GM21825 (cell line): ENCODE data around the gene PTPA.
"Not testable (repeated sequence)": the region's sequence is repeated elsewhere in the genome, so short reads cannot be mapped to it uniquely, and the experiment has no call there.

ENCODE experiments used
- ATAC-seq: cut with Tn5 transposase; IDR thresholded peaks from one replicate; pipeline ENCODE4 v1.9.1; 2021; ENCODE audit warnings: mild to moderate bottlenecking, moderate library complexity; ENCODE audit not compliant: unreplicated experiment

The PTPA gene

DNA sequence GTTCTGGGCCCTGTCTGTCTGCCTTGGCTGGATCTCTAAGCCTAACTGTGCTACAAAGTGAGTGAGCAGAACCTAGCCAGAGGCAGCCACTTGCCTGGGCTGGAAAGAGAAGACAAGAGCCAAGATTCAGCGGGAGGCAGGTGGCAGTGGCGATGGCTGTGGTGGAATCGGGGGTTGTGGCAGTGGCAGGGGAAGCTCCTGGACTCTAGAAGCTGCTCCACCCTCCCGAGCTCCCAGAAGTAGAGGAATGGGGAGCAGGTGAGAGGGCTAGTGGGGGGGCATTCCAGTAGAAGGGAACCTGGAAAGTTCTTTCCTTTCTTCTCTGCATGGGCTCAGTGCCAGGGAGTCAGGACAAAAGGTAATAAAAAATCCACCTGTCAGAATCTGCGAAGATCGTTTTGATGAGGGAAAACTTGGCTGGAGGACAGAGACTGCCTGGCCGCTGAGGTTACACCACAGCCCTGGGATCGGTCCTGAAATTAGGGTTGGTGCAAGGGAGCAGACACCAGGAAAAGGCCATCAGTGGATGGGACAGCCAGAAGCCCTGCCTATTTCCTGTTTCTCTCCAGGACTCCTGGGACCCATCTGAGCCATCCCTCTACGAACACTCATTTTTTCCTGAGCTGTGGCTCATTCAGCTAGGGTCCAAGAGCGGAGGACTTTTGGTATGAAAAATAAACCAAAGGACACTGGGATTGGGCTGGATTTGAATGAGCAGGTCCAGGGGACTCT lies 2.2 kb upstream of the PTPA start:
- no peak for ATAC-seq

DNA sequence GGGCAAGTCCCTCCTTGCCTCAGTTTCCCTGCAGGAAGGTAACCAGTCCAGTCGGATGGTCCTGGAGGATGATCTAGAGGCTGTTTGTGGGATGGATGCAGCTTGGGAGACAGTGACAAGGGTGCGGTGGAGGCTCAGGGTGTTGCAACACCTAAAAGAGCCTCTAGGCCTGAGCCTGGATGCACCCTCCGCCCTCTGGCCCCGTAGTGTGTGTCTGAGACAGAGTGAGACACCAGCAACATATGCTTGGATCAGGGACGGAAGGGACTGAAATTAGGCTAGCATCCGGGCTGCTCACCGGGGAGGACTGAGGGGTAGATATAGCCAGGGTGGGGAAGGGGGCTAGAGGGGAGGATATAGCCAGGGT lies 1.7 kb upstream of the PTPA start:
- ATAC-seq, result no peak

DNA sequence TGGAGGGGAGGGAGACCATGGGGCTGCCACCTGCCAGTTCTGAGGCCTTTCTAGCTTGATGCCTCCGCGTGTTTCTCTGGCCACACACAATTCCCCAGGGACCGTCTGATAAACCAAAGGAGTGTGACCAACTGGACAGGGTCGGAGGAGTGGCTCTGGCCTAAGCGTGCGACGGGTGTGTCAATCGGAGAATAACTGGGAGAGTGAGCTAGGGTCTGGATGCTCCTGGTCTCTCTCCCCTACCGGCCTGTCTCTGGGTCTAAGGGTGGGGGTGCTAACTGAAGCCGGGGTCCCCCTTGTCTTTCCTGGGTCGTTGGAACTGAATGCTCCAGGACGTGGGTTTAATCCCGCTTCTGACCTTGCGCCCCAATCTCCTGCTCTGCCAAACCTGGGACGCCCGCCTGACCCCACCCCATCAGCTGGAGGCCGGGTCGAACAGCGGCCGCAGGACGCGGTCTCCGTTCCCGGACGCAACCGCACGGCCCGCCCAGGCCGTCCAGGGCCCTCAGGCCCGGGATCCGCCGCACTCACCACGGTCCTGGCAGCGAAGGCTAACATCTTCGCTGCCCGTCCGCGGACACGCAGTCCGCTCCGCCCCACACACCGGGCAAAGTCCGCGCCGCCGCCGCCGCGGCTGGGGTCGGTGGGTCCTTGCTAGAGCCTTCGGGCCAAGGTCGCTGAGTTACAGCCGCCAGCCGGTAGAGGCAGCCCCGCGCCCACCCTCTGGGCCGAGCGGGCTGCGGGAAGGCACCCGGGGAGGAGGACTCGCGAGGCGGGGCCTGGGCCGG lies 1.1 kb upstream of the PTPA start:
- no peak for ATAC-seq

DNA sequence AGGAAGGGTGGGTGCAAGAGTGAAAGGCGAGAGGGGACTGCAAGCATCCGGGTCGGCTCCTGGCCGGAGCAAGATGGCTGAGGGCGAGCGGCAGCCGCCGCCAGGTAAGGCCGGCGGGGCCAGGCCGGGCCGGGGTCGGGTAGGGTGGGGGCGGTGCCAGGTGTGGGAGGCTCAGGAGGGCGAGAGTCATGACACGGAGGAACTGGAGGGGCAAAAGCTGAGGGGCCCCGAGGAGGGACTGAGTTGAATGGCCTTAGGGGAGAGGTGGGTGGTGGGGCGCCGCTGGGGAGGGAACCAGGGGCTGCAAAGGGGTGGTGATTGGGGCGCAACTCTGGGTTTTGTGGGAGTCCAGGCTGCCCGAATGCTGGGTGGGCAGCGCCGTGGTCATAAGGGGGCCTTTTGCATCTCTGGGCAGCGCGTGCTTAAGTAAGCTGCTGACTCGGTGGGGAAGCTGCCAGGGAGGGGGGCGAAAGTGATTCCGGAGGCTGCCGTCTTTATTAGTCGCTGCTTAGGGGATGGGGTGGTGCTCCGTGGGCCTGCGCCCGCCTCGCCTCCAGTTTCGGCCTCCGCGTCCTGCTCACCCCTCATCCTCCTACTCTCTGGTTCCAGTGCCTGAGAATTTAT lies 425 bp downstream of the PTPA start:
- peak; percentile 3 for ATAC-seq

DNA sequence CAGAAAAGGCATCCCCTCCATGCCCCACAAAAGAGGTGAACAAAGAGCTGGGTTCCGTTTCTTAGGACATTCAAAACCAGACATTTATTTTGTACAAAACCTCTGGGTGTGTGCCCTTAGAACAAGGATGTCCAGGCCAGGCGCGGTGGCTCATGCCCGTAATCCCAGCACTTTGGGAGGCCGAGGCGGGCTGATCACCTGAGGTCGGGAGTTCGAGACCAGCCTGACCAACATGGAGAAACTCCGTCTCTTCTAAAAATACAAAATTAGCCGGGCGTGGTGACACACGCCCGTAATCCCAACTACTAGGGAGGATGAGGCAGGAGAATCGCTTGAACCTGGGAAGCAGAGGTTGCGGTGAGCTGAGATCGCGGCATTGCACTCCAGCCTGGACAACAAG lies 1.3 kb downstream of the PTPA start:
- ATAC-seq, result not testable (repeated sequence)

DNA sequence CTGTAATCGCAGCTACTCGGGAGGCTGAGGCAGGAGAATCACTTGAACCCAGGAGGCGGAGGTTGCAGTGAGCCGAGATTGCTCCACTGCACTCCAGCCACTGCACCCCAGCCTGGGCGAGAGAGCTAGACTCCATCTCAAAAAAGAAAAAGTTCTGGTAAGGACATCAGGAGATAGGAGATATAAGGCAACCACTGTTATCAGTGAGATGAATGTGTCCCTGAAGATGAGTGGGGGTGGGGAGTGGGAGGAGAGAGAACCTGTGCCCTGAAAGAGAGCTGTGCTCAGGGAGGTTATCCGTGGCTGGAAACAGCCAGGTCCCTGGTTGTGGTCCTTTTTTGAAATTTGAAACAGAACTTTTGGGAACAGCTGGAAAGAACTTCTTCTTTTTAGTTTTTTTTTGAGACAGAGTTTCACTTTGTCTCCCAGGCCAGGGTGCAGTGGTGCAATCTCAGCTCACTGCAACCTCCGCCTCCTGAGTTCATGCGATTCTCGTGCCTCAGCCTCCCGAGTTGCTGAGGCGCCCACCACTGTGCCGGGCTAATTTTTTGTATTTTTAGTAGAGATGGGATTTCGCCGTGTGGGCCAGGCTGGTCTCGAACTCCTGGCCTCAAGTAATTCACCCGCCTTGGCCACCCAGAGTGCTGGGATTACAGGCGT lies 2.6 kb downstream of the PTPA start:
- ATAC-seq, result no peak

DNA sequence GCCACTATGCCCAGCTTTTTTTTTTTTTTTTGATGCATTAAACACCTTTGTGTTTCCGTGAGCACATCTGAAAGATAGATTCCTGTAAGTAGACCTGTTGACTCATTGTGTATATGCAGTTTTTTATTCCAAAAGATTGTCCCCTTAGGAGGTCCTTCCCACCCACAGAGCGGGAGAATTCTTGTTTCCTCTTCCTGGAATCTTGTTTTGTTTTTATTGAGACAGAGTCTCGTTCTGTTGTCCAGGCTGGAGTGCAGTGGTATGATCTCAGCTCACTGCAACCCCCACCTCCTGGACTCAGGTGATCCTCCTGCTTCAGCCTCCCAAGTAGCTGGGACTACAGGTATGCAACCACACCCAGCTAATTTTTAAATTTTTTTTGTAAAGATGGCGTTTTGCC lies 7.6 kb downstream of the PTPA start:
- ATAC-seq, result no peak

DNA sequence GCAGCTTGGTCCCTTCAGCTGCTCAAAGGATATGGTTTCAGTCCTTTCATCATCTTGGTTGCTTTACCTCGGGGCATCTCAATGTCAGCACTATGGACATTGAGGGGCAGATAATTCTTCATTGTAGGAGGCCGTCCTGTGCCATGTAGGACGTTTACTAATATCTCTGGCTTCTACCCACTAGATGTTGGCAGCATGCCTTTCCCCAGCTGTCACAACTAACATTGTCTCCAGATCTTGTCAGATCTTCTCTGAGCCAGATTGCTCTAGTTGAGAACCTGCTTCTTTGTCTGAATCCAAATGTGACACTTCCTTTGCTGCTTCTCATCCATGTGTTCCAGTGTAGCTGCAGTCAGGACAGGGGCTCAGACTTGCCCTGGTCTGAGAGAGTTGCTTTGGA lies 10.3 kb downstream of the PTPA start:
- ATAC-seq, result no peak

DNA sequence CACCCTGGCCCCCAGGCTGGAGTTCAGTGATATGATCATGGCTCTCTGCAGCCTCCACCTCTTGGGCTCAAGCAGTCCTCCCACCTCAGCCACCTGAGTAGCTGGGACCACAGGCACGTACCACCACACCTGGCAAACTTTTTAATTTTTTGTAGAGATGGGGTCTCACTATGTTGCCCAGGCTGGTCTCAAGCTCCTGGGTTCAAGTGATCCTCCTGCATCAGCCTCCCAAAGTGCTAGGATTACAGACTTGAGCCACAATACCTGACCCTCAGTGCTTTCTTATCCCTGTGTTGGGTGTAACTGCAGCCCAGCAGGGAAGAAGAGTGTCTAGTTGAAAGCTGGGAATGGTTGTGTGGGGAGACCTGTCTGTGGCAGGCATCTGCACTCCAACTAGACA lies 10.9 kb downstream of the PTPA start:
- no peak for ATAC-seq

DNA sequence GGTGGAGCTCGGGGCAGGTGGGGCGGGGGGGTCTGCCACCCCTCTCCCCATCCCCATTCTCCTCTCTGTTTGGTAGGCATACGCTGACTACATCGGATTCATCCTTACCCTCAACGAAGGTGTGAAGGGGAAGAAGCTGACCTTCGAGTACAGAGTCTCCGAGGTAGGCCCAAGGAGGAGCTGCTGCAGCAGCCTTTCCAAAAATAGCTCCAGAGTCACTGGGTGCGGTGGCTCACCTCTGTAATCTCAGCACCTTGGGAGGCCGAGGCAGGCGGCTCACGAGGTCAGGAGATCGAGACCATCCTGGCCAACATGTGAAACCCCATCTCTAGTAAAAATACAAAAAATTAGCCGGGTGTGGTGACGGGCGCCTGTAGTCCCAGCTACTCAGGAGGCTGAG lies 11.8 kb downstream of the PTPA start:
- ATAC-seq, result not testable (repeated sequence)

DNA sequence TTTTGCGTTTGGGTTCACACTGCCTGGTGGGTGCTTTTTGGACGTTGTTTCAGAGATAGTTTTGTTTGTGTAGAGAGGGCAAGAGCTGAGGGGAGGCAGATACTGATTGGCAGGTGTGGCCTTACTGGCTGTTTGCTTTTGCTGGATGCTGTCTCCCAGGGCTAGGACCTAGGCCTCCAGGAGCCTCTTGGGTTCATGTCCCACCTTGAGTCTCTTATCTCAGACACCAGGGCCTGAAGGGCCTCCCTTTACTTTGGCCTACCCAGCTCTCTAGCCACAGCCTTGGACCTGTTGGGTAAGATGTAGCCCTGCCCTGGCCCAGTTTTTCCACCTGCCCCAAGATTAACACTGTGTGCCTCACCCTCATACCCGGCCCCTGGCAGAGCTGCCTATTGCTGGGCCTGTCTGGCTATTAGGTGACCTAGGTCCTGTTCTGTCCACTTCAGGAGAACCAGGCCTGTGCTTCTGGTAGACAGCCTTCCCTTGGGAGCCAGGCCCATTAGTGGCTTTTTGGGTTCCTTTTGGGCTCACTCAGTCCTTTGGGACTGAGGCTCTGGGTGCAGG lies 13.4 kb downstream of the PTPA start:
- ATAC-seq, result no peak

DNA sequence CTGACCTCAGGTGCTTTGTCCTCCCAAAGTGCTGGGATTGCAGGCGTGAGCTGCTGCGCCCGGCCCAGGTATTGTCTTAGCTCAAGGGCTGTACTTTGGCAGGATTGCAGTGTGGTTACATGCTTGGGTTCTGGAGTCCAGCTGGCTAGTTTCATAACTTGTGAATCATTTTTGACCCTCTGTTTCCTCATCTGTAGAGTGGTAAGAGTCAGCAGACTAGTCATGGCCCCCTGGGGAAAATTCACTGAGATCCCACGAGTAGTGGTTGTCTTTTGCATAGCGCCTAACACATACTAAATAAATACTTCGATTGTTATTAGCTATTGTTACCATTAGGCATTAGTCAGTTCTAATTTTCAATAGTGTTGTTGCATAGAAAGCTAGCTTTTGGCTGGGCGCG lies 14.3 kb downstream of the PTPA start:
- peak; percentile 46 for ATAC-seq

DNA sequence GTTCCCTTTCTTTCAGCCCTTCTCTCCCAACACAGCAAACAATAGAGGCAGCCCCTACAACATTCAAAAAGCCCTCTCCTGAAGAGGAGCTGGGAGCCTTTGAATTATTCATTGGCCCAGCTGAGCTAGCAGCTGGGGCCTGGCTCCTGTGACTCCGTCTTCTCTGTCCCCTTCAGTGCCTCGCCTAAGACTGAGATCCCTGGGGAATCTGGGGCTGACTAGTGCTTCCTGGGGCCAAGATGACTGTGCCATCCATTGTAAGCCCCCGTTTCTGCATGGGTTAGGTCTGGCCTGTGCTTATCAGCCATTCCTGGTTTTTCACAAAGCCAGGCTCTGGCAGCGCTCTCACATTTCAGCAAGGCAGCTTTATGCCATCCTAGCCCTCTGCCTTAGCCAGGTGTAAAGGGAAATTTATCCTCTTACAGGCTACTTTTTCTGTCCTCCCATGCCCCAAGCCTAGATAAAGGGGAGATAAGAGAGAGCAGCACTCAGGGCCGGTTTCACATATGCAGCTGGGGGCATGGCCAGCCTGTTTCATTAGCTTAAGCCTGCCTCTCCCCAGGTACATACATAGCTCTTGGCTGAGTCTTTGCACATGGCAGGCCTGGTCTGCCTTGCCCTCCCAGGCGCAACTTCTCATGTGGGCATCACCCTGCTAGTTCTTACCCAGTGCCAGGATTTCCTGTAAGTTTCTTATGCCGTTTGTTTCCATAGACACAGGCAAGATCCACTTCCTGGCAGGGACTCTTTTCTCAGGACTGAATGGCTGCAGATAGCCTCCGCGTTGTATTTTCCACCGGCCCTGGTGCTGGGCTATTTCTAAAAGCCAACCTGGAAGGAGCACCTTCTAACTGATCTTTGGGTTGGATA lies 15.8 kb downstream of the PTPA start:
- no peak for ATAC-seq

DNA sequence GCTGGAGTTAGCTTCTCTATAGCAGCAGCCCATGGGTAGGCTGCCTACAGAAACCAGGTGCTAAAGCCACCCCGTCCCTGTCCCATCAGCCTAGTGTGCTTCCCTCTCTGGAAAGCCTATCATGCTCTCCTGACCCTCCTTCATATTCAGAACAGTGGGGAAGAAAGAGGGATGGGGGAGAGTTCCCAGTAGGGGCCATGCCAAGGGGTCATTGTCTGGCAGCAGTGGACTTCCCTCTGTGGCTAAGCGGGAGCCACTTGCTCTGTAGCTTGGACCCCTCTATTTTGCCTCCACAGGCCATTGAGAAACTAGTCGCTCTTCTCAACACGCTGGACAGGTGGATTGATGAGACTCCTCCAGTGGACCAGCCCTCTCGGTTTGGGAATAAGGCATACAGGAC lies 17.5 kb downstream of the PTPA start:
- no peak for ATAC-seq

DNA sequence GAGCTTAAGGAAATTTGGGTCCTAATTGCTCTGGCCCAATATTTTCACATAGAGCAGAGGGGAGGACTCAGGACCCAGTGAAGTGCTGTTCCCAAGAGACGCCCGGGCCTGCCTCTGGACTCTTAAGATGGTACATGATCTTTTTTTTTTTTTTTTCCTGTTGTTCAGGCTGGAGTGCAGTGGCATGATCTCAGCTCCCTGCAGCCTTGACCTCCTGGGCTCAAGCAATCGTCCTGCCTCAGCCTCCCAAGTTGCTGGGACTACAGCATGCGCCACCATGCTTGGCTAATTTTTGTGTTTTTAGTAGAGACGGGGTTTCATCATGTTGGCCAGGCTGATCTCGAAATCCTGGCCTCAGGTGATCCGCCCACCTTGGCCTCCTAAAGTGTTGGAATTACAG lies 19.1 kb downstream of the PTPA start:
- ATAC-seq, result not testable (repeated sequence)

DNA sequence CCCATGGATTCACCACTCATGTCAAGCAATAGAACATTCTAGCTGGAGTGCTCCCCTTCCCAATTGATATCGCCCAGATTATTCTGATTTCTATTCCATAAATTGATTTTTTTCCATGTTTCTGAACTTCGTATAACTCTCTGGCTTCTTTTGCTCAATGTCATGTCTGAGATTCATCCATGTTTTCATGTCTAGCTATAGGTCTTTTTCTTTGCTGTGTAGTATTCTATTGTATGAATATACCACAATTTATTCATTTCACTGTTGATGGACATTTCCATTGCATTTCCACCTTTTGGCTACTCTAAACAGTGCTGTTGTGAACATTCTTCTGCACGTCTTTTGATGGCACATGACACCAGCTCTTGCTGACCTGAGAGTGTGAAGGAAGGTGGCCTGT lies 19.6 kb downstream of the PTPA start:
- no peak for ATAC-seq

DNA sequence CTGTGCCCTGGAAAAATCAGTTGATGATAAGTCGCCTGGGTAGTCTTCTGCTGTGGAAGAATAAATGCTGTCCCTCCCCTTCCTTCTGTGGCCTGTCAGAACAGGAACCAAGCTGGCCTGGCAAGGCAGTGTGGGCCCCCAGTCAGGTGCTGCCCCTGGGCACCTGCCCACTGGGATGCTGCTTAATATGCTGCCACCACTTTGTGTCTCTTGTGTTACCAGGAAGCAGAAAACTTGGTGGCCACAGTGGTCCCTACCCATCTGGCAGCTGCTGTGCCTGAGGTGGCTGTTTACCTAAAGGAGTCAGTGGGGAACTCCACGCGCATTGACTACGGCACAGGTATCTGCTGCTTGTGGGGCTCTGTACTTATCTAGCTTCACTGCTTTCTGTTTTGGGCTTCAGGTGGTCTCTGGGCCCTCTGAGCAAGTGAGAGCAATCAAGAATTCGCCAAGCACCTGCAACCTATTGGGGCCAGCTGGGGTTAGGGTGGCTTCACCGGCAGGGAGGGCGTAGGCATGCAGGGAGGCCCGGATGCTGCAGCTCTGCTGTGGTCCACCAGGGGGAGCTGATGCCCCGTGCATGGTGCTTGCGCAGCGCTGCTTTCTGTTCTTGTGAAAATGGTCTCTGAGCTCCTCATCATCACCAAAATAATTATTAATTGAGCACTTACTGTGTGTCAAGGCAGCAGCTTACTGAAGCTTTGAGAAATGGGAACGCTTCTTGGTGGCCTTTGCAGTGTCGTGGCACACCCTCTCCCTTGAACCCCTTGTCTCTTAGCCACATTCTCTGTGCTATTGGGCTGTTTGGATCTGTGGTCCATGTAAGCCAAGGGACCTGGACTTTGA lies 20.3 kb downstream of the PTPA start:
- no peak for ATAC-seq

DNA sequence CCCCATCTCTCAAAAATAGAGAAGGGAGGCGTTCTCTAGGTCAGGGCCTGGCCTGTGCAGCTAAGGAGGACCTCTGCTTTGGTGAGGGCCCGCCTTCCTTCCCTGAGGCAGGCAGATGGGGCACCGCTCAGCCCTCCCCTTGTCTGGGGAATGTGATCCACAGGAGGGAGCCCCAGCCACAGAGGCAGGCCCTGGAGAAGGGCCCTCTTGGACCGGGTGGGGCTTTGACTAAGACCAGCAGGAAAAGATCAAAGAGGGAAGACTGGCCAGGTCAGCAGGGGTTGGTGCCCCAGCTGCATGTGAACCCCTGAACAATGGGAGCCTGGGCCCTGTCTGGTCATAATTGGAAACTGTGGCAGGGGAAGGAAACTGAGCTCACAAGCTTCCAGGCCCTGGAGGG lies 21.9 kb downstream of the PTPA start:
- no peak for ATAC-seq

DNA sequence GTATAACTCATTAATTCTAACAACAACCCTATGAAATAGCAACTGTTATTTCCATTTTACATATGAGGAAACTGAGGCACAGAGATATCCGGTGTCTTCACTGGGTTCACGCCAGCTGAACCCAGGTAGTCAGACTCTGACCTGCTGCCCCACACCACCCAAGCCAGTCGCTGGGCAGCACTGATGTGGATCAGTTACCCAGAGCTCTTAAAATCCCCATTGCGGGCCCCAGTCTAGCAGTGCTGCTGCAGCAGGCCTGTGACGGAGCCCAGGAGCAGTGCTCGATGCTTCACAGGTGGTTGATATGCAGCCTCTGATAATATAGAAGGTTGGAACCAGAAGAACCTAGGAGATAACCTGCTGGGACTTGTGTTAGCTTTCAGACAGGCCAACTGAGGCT lies 24.3 kb downstream of the PTPA start:
- ATAC-seq, result no peak
